ENCODE data around the gene PTPRN2.

Gene PTPRN2

GRCh38 chr7:158611541-158611940, 23.9 kb upstream of the PTPRN2 start:
- TF ChIP-seq CTCF (IDR thresholded peaks at IDR 0.05; ENCODE audit: control insufficient read depth, extremely low read depth, insufficient read depth): no peak
- no peak overlapping the region for H3K4me3 ChIP-seq (ENCODE audit: low read depth, low read length)
- no peak for DNase-seq (ENCODE audit: low read depth)

GRCh38 chr7:158609313-158609974, 21.8 kb upstream of the PTPRN2 start:
- no peak for TF ChIP-seq CTCF (IDR thresholded peaks at IDR 0.05; ENCODE audit: control insufficient read depth, extremely low read depth, insufficient read depth)
- no peak overlapping the region for H3K4me3 ChIP-seq (ENCODE audit: low read depth, low read length)
- DNase-seq (ENCODE audit: low read depth): no peak

GRCh38 chr7:158607563-158607962, 19.9 kb upstream of the PTPRN2 start:
- no peak for TF ChIP-seq CTCF (IDR thresholded peaks at IDR 0.05; ENCODE audit: control insufficient read depth, extremely low read depth, insufficient read depth)
- H3K4me3 ChIP-seq (ENCODE audit: low read depth, low read length): no peak overlapping the region
- no peak for DNase-seq (ENCODE audit: low read depth)

- DNase-seq (ENCODE audit: low read depth): no peak
- no peak overlapping the region for H3K4me3 ChIP-seq (ENCODE audit: low read depth, low read length)
- no peak for TF ChIP-seq CTCF (IDR thresholded peaks at IDR 0.05; ENCODE audit: control insufficient read depth, extremely low read depth, insufficient read depth)
Observed at GRCh38 chr7:158606671-158607424, 19.2 kb upstream of the PTPRN2 start.

GRCh38 chr7:158606129-158606528, 18.5 kb upstream of the PTPRN2 start:
- H3K4me3 ChIP-seq (ENCODE audit: low read depth, low read length): no peak overlapping the region
- TF ChIP-seq CTCF (IDR thresholded peaks at IDR 0.05; ENCODE audit: control insufficient read depth, extremely low read depth, insufficient read depth): no peak
- DNase-seq (ENCODE audit: low read depth): no peak

- TF ChIP-seq CTCF (IDR thresholded peaks at IDR 0.05; ENCODE audit: control insufficient read depth, extremely low read depth, insufficient read depth): no peak
- DNase-seq (ENCODE audit: low read depth): no peak
- H3K4me3 ChIP-seq (ENCODE audit: low read depth, low read length): no peak overlapping the region
Observed at GRCh38 chr7:158603773-158604755, 16.4 kb upstream of the PTPRN2 start.

Data from LNCaP clone FGC (cell line).